PFSK-1 (cell line): ENCODE measurements around the gene IRF7.

Source experiments
- FOXP2 ChIP-seq: optimal IDR thresholded peaks from 2 replicates; pipeline ENCODE3; 2011; ENCODE audit warnings: borderline replicate concordance, control low read depth, inconsistent platforms; ENCODE audit not compliant: insufficient read depth; ENCODE audit errors: extremely low read length, extremely low read depth
- POLR2AphosphoS5 ChIP-seq: IDR thresholded peaks from 2 replicates; pipeline ENCODE4 v1.6.1; 2012; ENCODE audit warnings: low read depth, mild to moderate bottlenecking, control low read depth, low read length, moderate library complexity
- SIN3A ChIP-seq: IDR thresholded peaks from 2 replicates; pipeline ENCODE4 v1.6.1; 2012; ENCODE audit warnings: mild to moderate bottlenecking, low read length, moderate library complexity, borderline replicate concordance; ENCODE audit not compliant: insufficient read depth
- TAF1 ChIP-seq: IDR thresholded peaks from 2 replicates; pipeline ENCODE4 v1.6.1; 2012; ENCODE audit warnings: low read length, control low read depth, borderline replicate concordance; ENCODE audit not compliant: insufficient read depth
- TF ChIP-seq, protein P1 (sequence below), 2 experiments: IDR thresholded peaks; 2 replicates each; pipeline versions ENCODE4 v1.6.1 to v1.8.0; 2011 to 2012; ENCODE audit warnings: low read depth in 2 of 2, low read length in 2 of 2, control low read depth in 1 of 2, inconsistent platforms in 1 of 2, mild to moderate bottlenecking in 1 of 2, moderate library complexity in 1 of 2; ENCODE audit not compliant: insufficient read depth in 1 of 2

Gene IRF7

DNA sequence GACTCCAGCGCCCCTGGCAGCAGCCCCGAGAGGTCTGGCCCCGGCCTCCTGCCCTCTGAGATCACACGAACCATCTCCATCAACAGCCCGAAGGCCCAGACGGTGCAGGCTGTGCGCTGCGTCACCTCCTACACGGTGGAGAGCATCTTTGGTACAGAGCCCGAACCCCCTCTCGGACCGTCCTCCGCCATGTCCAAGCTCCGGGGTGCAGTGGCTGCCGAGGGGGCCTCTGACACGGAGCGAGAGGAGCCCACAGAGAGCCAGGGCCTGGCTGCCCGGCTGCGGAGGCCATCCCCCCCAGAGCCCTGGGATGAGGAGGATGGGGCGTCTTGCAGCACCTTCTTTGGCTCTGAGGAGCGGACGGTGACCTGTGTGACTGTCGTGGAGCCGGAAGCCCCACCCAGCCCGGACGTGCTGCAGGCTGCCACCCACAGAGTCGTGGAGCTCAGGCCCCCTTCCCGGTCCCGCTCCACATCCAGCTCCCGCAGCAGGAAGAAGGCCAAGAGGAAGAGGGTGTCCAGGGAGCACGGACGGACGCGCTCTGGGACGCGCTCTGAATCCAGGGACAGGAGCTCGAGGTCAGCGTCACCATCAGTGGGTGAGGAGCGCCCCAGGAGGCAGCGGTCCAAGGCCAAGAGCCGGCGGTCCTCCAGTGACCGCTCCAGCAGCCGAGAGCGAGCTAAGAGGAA is 7.6 kb downstream of the IRF7 start:
- TF ChIP-seq FOXP2: no peak
- TF ChIP-seq, protein P1, sequence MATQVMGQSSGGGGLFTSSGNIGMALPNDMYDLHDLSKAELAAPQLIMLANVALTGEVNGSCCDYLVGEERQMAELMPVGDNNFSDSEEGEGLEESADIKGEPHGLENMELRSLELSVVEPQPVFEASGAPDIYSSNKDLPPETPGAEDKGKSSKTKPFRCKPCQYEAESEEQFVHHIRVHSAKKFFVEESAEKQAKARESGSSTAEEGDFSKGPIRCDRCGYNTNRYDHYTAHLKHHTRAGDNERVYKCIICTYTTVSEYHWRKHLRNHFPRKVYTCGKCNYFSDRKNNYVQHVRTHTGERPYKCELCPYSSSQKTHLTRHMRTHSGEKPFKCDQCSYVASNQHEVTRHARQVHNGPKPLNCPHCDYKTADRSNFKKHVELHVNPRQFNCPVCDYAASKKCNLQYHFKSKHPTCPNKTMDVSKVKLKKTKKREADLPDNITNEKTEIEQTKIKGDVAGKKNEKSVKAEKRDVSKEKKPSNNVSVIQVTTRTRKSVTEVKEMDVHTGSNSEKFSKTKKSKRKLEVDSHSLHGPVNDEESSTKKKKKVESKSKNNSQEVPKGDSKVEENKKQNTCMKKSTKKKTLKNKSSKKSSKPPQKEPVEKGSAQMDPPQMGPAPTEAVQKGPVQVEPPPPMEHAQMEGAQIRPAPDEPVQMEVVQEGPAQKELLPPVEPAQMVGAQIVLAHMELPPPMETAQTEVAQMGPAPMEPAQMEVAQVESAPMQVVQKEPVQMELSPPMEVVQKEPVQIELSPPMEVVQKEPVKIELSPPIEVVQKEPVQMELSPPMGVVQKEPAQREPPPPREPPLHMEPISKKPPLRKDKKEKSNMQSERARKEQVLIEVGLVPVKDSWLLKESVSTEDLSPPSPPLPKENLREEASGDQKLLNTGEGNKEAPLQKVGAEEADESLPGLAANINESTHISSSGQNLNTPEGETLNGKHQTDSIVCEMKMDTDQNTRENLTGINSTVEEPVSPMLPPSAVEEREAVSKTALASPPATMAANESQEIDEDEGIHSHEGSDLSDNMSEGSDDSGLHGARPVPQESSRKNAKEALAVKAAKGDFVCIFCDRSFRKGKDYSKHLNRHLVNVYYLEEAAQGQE (IDR thresholded peaks at IDR 0.05; ENCODE audit: insufficient read depth in 1 of 2, low read depth in 2 of 2, low read length in 2 of 2): no peak
- no peak for TF ChIP-seq SIN3A
- no peak for TF ChIP-seq POLR2AphosphoS5
- TF ChIP-seq TAF1: no peak

DNA sequence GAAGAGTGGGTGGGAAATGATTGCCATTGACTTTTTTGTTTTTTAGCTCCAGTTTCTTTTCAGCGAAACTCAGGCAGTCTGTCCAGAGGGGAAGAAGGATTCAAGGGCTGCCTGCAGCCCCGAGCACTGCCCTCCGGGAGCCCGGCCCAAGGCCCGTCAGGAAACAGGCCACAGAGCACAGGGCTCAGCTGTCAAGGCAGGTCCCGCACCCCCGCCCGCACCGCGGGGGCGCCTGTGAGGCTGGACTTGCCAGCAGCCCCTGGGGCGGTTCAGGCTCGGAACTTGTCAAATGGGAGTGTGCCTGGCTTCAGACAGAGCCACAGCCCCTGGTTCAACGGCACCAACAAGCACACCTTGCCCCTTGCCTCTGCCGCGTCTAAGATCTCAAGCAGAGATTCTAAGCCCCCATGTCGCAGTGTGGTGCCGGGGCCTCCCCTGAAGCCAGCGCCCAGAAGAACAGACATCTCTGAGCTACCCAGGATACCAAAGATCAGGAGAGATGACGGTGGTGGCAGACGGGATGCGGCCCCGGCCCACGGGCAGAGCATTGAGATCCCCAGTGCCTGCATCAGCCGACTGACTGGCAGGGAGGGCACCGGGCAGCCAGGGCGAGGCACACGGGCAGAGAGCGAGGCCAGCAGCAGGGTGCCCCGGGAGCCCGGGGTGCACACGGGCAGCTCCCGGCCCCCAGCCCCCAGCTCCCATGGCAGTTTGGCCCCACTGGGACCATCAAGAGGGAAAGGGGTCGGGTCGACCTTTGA is 8.6 kb downstream of the IRF7 start:
- TF ChIP-seq TAF1 (no peak), FOXP2 (no peak), SIN3A (no peak), POLR2AphosphoS5 (no peak)
- TF ChIP-seq, protein P1 (IDR thresholded peaks at IDR 0.05; ENCODE audit: insufficient read depth in 1 of 2, low read depth in 2 of 2, low read length in 2 of 2): no peak

DNA sequence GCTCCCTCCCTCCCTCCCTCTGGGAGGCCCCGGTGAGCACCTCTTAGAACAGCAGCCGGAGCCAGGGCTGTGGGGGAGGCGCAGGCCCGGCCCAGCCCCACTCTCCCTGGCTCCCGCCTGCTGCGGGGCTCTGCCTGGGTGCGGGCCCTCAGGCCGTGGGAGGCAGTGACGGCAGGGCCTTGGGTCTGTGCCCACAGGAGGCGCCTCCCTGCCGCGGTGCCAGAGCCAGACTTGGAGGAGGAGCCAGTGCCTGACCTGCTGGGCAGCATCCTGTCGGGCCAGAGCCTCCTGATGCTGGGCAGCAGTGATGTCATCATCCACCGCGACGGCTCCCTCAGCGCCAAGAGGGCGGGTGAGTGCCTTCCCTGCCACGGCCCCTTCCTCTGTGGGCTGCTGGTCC is 9.5 kb downstream of the IRF7 start:
- TF ChIP-seq TAF1 (no peak), POLR2AphosphoS5 (no peak), SIN3A (no peak), FOXP2 (no peak)
- TF ChIP-seq, protein P1 (IDR thresholded peaks at IDR 0.05; ENCODE audit: insufficient read depth in 1 of 2, low read depth in 2 of 2, low read length in 2 of 2): no peak

DNA sequence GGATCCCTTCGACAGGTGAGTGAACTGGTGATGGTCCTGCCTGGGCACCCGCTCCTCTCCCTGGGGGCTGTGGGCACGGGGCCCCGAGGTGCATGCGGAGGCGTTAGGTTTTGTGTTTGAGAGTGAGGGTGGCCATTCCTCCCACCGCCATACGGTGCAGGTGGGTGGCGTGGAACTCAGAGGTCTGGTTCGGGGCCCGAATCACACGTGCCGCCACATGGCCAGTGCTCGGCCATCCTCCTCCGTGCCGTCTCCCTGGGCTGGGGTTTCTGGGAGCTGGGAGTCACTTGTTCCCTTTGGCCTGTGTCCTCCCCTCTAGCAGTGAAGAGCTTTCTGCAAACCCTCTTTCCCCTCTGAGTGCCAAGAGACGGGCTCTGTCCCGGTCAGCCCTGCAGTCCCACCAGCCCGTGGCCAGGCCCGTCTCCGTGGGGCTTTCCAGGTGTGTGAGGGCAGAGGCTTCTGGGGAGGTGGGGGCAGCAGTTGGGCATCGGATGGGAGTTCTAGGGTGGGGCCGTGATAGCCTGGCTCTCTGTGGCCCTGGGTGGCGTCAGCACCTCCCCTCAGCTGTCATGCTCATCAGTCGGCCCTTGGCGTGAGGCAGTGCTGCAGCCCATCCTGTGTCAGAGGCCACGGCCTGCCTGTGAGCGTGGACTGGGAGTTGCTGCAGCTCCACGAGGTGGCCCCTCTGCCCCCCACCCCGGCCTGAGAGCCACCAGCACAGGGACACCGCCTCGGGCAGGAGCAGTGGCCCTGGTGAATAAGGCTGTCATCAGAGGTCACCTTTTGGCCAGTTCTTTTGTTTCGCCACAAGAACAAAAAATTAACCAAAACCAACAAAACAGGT is 10.2 kb downstream of the IRF7 start:
- no peak for TF ChIP-seq SIN3A
- TF ChIP-seq, protein P1 (IDR thresholded peaks at IDR 0.05; ENCODE audit: insufficient read depth in 1 of 2, low read depth in 2 of 2, low read length in 2 of 2): no peak
- TF ChIP-seq FOXP2: no peak
- TF ChIP-seq TAF1: no peak
- TF ChIP-seq POLR2AphosphoS5: no peak
